ENCODE results near the gene PRDM16. TPM values are rescaled to one million over a fixed set of nuclear protein-coding genes. Genes with fewer than 3 reads are reported as not detected.

Gene PRDM16
- total RNA-seq, 2 experiments from 2014 or later: not detected

DNA sequence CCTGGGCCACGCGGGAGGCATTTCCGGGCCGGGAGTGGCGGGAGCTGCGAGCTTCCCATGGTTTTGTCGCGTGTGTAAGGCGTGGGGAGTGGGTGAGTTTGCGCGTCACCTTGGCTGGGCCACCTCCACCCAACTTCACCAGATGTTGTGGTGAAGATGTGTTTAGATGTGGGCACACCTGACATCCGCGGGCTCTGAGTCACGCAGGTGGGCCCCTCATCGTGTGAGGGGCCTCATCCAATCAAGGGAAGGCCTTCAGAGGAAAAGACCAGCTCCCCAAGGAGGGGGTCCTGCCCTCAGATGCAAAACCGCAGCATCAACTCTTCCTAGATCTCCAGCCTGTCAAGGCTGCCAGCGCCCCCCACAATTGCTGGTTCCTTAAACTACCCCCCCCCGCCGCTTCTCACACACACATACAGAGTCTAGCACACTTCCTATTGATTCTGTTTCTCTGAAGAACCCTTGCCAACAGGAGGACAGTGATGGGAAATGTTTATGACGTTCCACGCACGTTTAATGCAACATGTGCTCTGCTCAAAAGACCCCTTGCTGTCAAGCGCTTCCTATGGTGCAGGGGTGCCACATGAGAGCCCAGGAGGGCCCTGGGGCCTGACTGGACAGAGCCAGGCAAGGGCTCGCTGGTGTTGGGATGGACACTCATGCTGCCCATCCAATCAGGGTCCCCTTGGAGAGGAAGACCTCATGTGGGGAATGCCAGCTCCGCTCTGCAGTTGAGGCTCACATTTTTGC, 35.8 kb upstream of the PRDM16 start:
- no peak for DNase-seq (ENCODE audit: low spot score)
- BruUV-seq (replicated peaks): no TSS peak
- H3K27ac ChIP-seq (ENCODE audit: low read depth, low read length, poor library complexity, severe bottlenecking): no peak overlapping the region
- H4K20me1 ChIP-seq (ENCODE audit: insufficient read depth, low read length): no peaks in the 10 kb centered on the region; the same call in 1 of the 2 replicates
- ChIA-PET POLR2A (no interaction called here), CTCF (ENCODE audit: unreplicated experiment) (interaction anchor here (0.5 kb wide), 1 partner anchor 717 kb away, joined by 3 read pairs; no protein-coding TSS in a partner anchor)
- TF ChIP-seq EZH2phosphoT487 (IDR thresholded peaks at IDR 0.05; ENCODE audit: borderline replicate concordance, low read depth, low read length): no peak
- TF ChIP-seq, protein P1, sequence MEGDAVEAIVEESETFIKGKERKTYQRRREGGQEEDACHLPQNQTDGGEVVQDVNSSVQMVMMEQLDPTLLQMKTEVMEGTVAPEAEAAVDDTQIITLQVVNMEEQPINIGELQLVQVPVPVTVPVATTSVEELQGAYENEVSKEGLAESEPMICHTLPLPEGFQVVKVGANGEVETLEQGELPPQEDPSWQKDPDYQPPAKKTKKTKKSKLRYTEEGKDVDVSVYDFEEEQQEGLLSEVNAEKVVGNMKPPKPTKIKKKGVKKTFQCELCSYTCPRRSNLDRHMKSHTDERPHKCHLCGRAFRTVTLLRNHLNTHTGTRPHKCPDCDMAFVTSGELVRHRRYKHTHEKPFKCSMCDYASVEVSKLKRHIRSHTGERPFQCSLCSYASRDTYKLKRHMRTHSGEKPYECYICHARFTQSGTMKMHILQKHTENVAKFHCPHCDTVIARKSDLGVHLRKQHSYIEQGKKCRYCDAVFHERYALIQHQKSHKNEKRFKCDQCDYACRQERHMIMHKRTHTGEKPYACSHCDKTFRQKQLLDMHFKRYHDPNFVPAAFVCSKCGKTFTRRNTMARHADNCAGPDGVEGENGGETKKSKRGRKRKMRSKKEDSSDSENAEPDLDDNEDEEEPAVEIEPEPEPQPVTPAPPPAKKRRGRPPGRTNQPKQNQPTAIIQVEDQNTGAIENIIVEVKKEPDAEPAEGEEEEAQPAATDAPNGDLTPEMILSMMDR (conservative IDR thresholded peaks at IDR 0.05; ENCODE audit: low read length): no peak
- intact Hi-C loops (cut with micrococcal nuclease; ENCODE audit: unreplicated experiment): no loop called here
- no peak overlapping the region for H3K4me2 ChIP-seq (ENCODE audit: low read length)
- H3K4me3 ChIP-seq (ENCODE audit: low read depth, low read length, poor library complexity, severe bottlenecking): no peak overlapping the region
- no peaks in the 10 kb centered on the region for H3K9me3 ChIP-seq (ENCODE audit: low read length)
- H3K9me2 ChIP-seq (ENCODE audit: insufficient read depth, low read length): no peaks in the 10 kb centered on the region
- no peaks in the 10 kb centered on the region for H3K4me1 ChIP-seq (ENCODE audit: insufficient read depth, low read length, poor library complexity, severe bottlenecking)
- H3K79me2 ChIP-seq (ENCODE audit: insufficient read depth, low read depth, low read length): no peaks in the 10 kb centered on the region
- no peaks in the 10 kb centered on the region for H3K36me3 ChIP-seq (ENCODE audit: insufficient read depth, low read length)
- H2AFZ ChIP-seq (ENCODE audit: low read length): no peak overlapping the region

DNA sequence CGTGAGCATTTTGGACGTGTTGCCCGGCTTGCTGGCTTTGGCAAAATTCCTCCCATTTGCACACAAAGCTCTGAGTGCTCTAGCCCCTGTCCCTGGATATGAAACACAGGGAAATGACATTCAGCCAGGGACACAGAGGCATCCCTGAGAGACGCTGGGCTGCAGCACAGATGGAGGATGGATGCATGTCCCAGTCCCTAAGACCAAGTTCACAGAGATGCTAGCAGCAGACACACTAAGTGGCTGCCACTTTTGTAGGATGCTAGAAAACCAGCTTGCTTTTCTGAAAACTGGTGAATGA, 35.3 kb upstream of the PRDM16 start:
- no peak overlapping the region for H3K4me3 ChIP-seq (ENCODE audit: low read depth, low read length, poor library complexity, severe bottlenecking)
- no peak for TF ChIP-seq EZH2phosphoT487 (IDR thresholded peaks at IDR 0.05; ENCODE audit: borderline replicate concordance, low read depth, low read length)
- TF ChIP-seq, protein P1 (conservative IDR thresholded peaks at IDR 0.05; ENCODE audit: low read length): no peak
- H3K9me3 ChIP-seq (ENCODE audit: low read length): no peaks in the 10 kb centered on the region
- H3K27ac ChIP-seq (ENCODE audit: low read depth, low read length, poor library complexity, severe bottlenecking): no peak overlapping the region
- CTCF ChIA-PET (ENCODE audit: unreplicated experiment): interaction anchor here (0.5 kb wide), 1 partner anchor 716 kb away, joined by 3 read pairs; no protein-coding TSS in a partner anchor
- H4K20me1 ChIP-seq (ENCODE audit: insufficient read depth, low read length): no peaks in the 10 kb centered on the region; the same call in 1 of the 2 replicates
- POLR2A ChIA-PET: no interaction called here
- DNase-seq (ENCODE audit: low spot score): no peak
- intact Hi-C loops (cut with micrococcal nuclease; ENCODE audit: unreplicated experiment): no loop called here
- no peaks in the 10 kb centered on the region for H3K79me2 ChIP-seq (ENCODE audit: insufficient read depth, low read depth, low read length)
- H3K4me2 ChIP-seq (ENCODE audit: low read length): no peak overlapping the region
- no peaks in the 10 kb centered on the region for H3K4me1 ChIP-seq (ENCODE audit: insufficient read depth, low read length, poor library complexity, severe bottlenecking)
- H3K36me3 ChIP-seq (ENCODE audit: insufficient read depth, low read length): no peaks in the 10 kb centered on the region
- BruUV-seq (replicated peaks): no TSS peak
- no peaks in the 10 kb centered on the region for H3K9me2 ChIP-seq (ENCODE audit: insufficient read depth, low read length)
- H2AFZ ChIP-seq (ENCODE audit: low read length): no peak overlapping the region

DNA sequence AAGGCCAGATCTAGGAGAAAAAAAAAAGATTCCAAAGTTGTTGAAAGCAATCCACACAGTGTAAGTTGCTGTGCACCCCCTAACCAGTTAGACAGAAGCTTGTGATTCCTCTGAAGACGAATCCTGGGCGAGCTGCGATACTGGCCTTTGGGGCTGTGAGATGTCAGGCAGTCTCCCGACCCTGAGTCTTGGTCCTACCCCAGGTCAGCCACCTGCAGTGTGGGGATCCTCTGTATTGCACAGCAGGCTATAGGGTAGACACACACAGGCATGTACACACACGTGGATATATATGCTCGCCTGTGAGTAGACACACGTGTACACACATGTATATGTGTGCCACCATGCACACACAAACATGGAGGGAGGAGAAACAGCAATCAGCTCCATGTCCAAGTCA, 34.8 kb upstream of the PRDM16 start:
- CTCF ChIA-PET (ENCODE audit: unreplicated experiment): no interaction called here
- H3K9me2 ChIP-seq (ENCODE audit: insufficient read depth, low read length): no peaks in the 10 kb centered on the region
- POLR2A ChIA-PET: no interaction called here
- H4K20me1 ChIP-seq (ENCODE audit: insufficient read depth, low read length): no peaks in the 10 kb centered on the region; the same call in 1 of the 2 replicates
- no peaks in the 10 kb centered on the region for H3K79me2 ChIP-seq (ENCODE audit: insufficient read depth, low read depth, low read length)
- intact Hi-C loops (cut with micrococcal nuclease; ENCODE audit: unreplicated experiment): no loop called here
- H3K27ac ChIP-seq (ENCODE audit: low read depth, low read length, poor library complexity, severe bottlenecking): no peak overlapping the region
- BruUV-seq (replicated peaks): no TSS peak
- H3K4me2 ChIP-seq (ENCODE audit: low read length): no peak overlapping the region
- H3K9me3 ChIP-seq (ENCODE audit: low read length): no peaks in the 10 kb centered on the region
- TF ChIP-seq, protein P1 (conservative IDR thresholded peaks at IDR 0.05; ENCODE audit: low read length): no peak
- TF ChIP-seq EZH2phosphoT487 (IDR thresholded peaks at IDR 0.05; ENCODE audit: borderline replicate concordance, low read depth, low read length): no peak
- H3K36me3 ChIP-seq (ENCODE audit: insufficient read depth, low read length): no peaks in the 10 kb centered on the region
- H3K4me1 ChIP-seq (ENCODE audit: insufficient read depth, low read length, poor library complexity, severe bottlenecking): no peaks in the 10 kb centered on the region
- no peak overlapping the region for H3K4me3 ChIP-seq (ENCODE audit: low read depth, low read length, poor library complexity, severe bottlenecking)
- H2AFZ ChIP-seq (ENCODE audit: low read length): no peak overlapping the region
- DNase-seq (ENCODE audit: low spot score): no peak
